Activated naive CD8-positive, alpha-beta T cell treated with anti-CD3 and anti-CD28 coated beads, Interleukin-2, amount 50 U/mL, for 24 hours (primary cell): ENCODE measurements around the gene SLC25A47.
"Not testable (repeated sequence)": the region's sequence is repeated elsewhere in the genome, so short reads cannot be mapped to it uniquely, and the experiment has no call there.

ENCODE experiments used
- ATAC-seq: fragments of 150-1000 bp; cut with Tn5 transposase; one replicate; pipeline ENCODE4 v1.10.0; 2021
- DNase-seq: peaks from one replicate; pipeline ENCODE4 v3.0.0; 2021
- H3K27ac Mint-ChIP-seq: one replicate; pipeline ENCODE4 v1.8.0; 2021; ENCODE audit warnings: mild to moderate bottlenecking, mixed read lengths
- H3K27me3 Mint-ChIP-seq: one replicate; pipeline ENCODE4 v1.8.0; 2021; ENCODE audit warnings: mixed read lengths
- H3K36me3 Mint-ChIP-seq: one replicate; pipeline ENCODE4 v1.8.0; 2021; ENCODE audit warnings: low read depth, mixed read lengths
- H3K4me1 Mint-ChIP-seq: one replicate; pipeline ENCODE4 v1.8.0; 2021; ENCODE audit warnings: mixed read lengths
- H3K4me3 Mint-ChIP-seq: one replicate; pipeline ENCODE4 v1.8.0; 2021; ENCODE audit warnings: mild to moderate bottlenecking, moderate library complexity, mixed read lengths
- H3K9me3 Mint-ChIP-seq: one replicate; pipeline ENCODE4 v1.8.0; 2021; ENCODE audit warnings: mixed read lengths

Gene SLC25A47, protein sequence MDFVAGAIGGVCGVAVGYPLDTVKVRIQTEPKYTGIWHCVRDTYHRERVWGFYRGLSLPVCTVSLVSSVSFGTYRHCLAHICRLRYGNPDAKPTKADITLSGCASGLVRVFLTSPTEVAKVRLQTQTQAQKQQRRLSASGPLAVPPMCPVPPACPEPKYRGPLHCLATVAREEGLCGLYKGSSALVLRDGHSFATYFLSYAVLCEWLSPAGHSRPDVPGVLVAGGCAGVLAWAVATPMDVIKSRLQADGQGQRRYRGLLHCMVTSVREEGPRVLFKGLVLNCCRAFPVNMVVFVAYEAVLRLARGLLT

DNA sequence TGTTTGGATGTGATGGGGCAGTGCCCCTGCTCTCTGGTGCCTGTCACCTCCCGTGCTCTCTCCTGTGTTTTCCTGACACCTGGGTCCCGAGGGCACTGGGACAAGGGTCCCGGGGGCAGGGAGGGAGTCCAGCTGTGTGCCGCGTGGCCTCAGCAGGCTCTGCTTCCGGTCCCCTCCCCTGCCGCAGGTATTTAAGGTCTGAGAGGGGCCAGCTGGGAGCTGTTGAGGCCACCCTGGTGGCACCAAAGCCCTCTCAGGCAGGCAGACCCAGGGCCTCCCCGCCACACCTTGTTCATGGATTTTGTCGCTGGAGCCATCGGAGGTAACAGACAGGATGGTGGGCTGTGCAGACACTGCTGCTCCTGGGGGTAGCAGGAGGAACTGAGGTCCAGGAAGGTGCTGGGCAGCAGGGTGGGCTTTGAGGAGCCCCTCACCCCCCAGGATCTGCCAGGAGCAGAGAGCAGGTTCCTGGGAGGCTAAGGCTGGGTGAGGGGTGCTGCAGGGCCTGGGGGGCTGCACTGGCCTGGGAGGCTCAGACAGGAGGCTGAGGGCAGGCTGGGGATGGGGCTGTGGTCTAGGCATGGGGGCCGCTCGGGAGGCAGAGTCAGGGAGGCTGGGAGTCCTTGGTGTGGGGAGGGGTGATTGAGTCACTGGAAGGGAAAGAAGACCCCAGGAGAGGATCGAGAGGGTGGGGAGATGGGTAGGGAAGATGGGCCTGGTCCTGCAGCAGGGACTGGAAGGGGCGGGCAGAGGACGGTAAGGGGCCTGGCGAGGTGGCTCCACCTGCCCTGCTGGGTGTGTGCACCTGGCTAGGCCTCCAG, at the start of gene SLC25A47:
SLC25A47 (plus strand) TSS at position 219 of the 821 bp plus-strand sequence; CDS start at position 295, 76 bp downstream.
- Mint-ChIP-seq H3K4me1 (no peaks in the 10 kb centered on the region), H3K27me3 (no peaks in the 10 kb centered on the region), H3K36me3 (no peaks in the 10 kb centered on the region), H3K27ac (no peak within 1 kb of the TSS), H3K9me3 (no peaks in the 10 kb centered on the region), H3K4me3 (no peak within 1 kb of the TSS)
- DNase-seq (no peak), ATAC-seq (no peak)

DNA sequence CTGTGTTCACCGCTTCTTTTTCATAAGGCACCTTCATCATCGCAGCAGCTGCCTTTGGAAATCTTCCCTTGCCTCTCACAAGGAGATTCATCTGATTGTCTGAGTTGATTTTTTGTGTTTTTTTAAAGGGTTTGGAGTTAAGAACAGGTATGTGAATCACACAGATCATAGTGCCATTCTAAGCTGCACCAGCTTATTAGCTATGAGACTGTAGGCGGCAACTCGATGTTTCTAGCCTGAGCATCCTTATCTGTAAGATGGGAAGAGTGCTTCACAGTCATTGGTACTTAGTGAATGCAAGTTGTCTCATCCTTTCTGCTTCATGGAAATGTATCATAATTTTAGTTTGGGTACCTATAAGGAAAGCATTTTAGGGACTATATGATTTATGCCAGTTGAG, 48.9 kb upstream of the SLC25A47 start:
- no peak for ATAC-seq
- Mint-ChIP-seq H3K4me3 (no peak overlapping the region), H3K27me3 (no peaks in the 10 kb centered on the region), H3K4me1 (peaks cover 41% of the 10 kb centered on the region), H3K36me3 (peaks cover 40% of the 10 kb centered on the region), H3K27ac (peak overlapping the region; percentile 78), H3K9me3 (no peaks in the 10 kb centered on the region)
- DNase-seq: no peak

DNA sequence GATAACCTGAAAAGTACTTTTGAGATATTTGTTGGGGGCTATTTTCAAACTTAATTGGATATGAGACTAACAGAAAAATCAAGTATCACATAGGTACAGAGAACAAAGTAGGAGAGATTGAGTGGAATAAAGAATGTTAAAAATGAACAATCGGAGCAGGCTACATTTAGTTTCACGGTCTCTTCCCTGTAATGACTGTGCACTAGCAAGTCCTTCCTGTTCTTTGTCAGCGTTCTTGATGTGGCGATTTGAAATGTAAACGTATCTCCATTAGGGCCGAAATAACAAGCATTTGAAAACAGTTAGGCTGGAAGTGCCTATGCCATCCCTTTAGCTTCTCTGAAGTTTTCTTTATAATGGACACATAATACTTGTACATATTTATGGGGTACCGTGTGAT, 47.9 kb upstream of the SLC25A47 start:
- ATAC-seq (no peak), DNase-seq (no peak)
- H3K36me3 Mint-ChIP-seq: peaks cover 44% of the 10 kb centered on the region
- H3K27me3 Mint-ChIP-seq: no peaks in the 10 kb centered on the region
- no peaks in the 10 kb centered on the region for H3K9me3 Mint-ChIP-seq
- peak overlapping the region; percentile 78 for H3K27ac Mint-ChIP-seq
- H3K4me3 Mint-ChIP-seq: no peak overlapping the region
- peaks cover 43% of the 10 kb centered on the region for H3K4me1 Mint-ChIP-seq

DNA sequence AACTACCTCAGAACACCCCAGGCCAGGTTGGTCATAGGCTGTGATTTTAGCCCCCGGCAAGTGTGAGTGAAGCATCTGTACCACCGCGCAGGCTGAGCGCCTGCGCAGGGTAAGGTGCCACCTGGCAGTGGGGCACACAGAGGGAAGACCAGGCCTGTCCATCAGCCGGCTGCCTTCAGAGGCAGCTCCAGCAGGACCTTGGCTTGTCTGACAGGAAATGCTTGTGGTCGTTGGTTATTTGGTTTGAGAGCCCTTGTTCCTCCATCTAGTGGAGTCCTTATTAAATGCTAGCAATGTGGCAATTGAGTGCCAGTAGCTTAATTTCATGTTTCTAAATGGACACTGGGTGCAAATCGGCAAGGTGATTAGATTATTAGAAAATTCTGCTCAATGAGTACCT, 44.4 kb upstream of the SLC25A47 start:
- DNase-seq (no peak), ATAC-seq (no peak)
- no peak overlapping the region for H3K4me3 Mint-ChIP-seq
- H3K27me3 Mint-ChIP-seq: no peaks in the 10 kb centered on the region
- H3K4me1 Mint-ChIP-seq: peaks cover 38% of the 10 kb centered on the region
- peaks cover 42% of the 10 kb centered on the region for H3K36me3 Mint-ChIP-seq
- peak overlapping the region; percentile 43 for H3K27ac Mint-ChIP-seq
- no peaks in the 10 kb centered on the region for H3K9me3 Mint-ChIP-seq

DNA sequence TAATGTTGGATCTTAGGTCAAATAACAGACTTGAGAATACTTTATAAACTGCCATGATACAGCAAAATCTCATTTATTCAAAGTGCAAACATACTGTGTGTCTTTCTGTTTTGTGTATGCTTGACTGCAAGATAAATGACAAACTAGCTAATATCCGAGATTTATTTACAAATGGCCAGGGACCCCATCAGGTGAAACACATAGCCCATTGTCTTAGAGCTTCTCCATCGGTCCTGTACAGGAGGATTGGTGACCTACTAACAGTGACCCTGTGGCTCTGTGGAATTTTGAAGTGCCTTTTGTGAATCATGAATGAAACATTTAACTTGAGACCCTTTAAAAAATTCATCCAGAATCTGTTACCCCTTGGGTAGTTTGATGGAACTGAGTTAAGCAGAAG, 44.0 kb upstream of the SLC25A47 start:
- no peak overlapping the region for H3K4me3 Mint-ChIP-seq
- H3K27me3 Mint-ChIP-seq: no peaks in the 10 kb centered on the region
- DNase-seq: no peak
- H3K36me3 Mint-ChIP-seq: peaks cover 42% of the 10 kb centered on the region
- no peak for ATAC-seq
- H3K27ac Mint-ChIP-seq: peak overlapping the region; percentile 43
- no peaks in the 10 kb centered on the region for H3K9me3 Mint-ChIP-seq
- peaks cover 36% of the 10 kb centered on the region for H3K4me1 Mint-ChIP-seq

DNA sequence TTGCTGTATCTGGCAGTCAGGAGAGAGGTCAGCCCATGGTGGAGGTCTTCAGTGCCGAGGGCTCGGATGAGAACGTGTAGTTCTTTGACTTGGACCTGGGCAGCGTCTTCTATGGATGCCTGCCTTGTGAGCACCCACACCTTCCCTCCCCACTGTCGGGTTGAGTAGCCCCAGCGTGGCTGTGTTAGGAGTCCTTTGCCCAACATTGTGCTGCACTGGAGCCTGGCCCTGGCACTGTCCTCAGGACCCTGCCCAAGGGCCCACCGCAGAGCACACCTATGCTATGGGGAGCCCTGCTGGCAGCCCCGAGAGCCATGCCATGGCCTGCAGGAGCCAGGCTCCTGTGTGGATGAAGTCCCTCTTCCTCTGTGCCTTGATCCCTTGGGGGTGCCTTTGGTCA, 43.6 kb upstream of the SLC25A47 start:
- Mint-ChIP-seq H3K27me3 (no peaks in the 10 kb centered on the region), H3K4me3 (no peak overlapping the region), H3K36me3 (peaks cover 37% of the 10 kb centered on the region), H3K9me3 (no peaks in the 10 kb centered on the region), H3K27ac (peak overlapping the region; percentile 0), H3K4me1 (peaks cover 35% of the 10 kb centered on the region)
- no peak for ATAC-seq
- no peak for DNase-seq

DNA sequence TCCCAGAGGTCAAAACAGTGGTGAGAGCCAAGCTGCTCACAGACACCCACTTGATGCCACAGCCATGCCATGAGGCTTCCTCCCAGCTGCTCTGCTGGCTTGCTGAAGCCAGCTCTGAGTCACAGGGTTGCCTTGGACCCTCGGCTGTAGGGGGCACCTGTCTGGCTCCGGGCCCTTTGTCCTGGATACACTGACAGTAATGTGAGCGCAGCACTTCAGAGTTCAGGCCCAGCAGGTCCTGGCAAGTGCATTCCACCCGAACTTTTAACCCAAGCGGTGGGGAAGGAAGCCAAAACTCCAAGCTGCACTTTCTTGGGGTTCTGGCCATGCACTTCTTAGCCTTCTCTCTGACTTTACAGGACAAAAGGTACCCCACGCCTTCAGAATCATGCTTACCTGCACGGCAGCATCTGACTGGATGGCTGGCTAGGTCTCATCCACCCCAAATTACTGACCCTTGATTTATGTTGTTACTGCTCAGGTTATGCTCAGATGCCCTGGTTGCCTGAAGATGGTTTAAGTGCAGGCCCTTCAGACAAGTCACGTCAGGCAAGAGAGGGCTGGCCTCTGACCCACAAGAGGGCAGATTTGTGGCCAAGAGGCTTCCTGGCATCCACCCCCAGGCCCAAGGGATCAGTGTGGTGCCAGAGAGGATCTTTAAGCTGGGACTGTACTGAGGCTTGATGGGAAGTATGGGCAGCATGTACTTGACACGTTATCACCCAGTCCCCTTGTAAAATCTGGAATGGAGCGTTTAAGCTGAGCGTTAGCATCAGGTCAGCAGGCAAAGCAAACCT, 41.7 kb upstream of the SLC25A47 start:
- no peak for DNase-seq
- Mint-ChIP-seq H3K4me3 (no peak overlapping the region), H3K27ac (peak overlapping the region; percentile 72)

DNA sequence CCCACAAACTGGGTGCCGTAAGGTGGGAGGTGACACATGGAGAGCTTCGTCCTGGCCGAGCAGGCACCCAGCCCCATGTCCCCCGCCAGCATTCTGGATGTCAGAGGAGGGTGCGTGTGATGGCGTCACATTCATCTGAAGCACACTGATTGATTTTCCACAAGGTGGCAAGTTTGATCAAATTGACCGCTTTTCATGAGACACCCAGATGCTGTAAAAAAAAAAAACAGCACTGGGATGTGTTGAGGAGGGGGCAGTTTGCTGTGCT, 41.1 kb upstream of the SLC25A47 start:
- peaks cover 16% of the 10 kb centered on the region for H3K36me3 Mint-ChIP-seq
- H3K4me3 Mint-ChIP-seq: no peak overlapping the region
- peak overlapping the region; percentile 72 for H3K27ac Mint-ChIP-seq
- no peaks in the 10 kb centered on the region for H3K27me3 Mint-ChIP-seq
- no peaks in the 10 kb centered on the region for H3K9me3 Mint-ChIP-seq
- H3K4me1 Mint-ChIP-seq: peaks cover 26% of the 10 kb centered on the region
- DNase-seq: no peak
- no peak for ATAC-seq

More for the DNA sequence above, 41.7 kb upstream of the SLC25A47 start:
- Mint-ChIP-seq H3K36me3 (peaks cover 18% of the 10 kb centered on the region), H3K27me3 (no peaks in the 10 kb centered on the region), H3K9me3 (no peaks in the 10 kb centered on the region), H3K4me1 (peaks cover 26% of the 10 kb centered on the region)
- no peak for ATAC-seq

DNA sequence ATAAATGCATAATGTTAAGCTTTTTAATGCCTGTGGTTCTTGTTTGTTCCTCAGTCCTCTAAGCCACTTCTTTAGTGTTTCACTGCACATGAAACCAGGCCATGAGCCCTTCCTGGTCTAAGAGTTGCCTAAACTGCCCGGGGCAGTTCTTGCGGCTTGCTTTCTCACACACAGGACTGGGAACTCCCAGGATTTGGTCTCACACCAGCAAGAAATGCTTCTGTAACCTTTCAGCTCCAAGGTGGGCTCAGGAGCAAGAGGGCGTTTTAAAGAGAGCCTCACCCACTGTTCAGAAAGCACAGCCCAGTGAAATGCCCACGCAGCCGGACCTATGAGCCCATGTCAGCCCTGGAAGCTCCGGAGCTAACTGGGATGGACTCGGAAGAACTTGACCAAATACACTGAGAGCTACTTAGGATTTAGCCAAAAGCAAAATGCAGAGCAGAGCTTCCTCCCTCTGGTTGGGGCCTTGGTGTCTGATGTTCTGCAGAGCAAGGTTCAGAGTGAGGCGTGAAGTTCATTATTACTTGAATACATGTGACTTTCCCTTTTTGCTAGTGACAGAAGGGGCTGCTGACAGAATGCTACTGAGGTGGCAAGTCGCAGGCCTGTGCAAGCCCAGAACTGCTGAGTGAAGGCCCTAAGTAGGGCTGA, 40.2 kb upstream of the SLC25A47 start:
- no peak overlapping the region for H3K27ac Mint-ChIP-seq

DNA sequence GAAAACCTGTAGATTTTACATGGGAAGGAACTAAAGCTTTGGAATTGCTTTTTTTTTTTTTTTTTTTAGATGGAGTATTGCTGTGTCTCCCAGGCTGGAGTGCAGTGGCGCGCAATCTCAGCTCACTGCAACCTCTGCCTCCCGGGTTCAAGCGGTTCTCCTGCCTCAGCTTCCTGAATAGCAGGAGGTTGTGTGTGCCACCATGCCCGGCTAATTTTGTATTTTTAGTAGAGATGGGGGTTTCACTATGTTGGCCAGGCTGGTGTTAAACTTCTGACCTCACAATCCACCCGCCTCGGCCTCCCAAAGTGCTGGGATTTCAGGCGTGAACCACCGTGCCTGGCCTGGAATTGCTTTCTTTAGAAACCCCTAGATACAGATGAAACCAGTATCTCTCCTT, 39.7 kb upstream of the SLC25A47 start:
- not testable (repeated sequence) for H3K27me3 Mint-ChIP-seq, H3K4me3 Mint-ChIP-seq, DNase-seq, H3K9me3 Mint-ChIP-seq, ATAC-seq, H3K27ac Mint-ChIP-seq
- Mint-ChIP-seq H3K36me3 (peaks cover 11% of the 10 kb centered on the region), H3K4me1 (peaks cover 19% of the 10 kb centered on the region)

More for the DNA sequence above, 40.2 kb upstream of the SLC25A47 start:
- H3K27me3 Mint-ChIP-seq: no peaks in the 10 kb centered on the region
- H3K4me3 Mint-ChIP-seq: no peak overlapping the region
- no peak for ATAC-seq
- H3K4me1 Mint-ChIP-seq: peaks cover 21% of the 10 kb centered on the region
- DNase-seq: no peak
- H3K36me3 Mint-ChIP-seq: peaks cover 11% of the 10 kb centered on the region
- H3K9me3 Mint-ChIP-seq: no peaks in the 10 kb centered on the region

DNA sequence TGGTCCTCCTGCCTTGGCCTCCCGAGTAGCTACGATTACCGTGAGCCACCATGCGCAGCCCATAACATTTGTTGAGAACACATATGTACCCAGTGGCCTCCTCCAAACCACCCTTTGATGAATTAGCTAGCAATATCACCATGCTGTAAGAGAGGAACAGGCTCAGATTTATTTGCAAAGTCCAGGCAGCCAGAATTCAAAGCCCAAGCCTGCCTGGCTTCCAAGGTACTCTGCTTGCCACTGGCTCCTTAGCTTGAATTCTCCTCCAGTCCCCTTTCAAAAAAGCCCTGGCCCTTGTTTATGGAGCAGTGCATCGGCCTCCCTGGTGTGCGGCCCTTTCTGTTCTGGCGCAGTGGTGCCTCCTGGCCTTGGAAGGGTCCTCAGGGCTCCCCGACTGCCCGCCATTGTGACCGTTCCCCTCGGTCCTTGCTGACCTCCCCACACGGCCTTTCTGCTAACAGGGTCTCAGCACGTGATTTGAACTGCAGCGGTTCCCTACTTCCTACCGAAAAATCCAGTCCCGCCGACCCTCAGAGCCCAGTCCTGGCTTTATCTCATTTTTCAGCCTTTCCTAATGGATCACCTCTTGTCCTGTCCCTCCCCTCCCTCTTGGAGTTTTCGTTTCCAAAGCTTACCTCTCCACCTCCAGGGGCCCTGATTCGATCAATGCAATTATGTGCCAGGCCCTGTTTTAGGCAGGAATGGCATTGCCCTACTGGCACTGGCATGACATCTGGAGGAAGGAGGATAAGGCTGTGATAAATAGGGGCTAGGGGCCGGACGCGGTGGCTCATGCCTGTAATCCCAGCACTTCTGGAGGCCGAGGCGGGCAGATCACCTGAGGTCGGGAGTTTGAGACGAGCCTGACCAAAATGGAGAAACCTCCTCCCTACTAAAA, 38.9 kb upstream of the SLC25A47 start:
- H3K4me1 Mint-ChIP-seq: peaks cover 12% of the 10 kb centered on the region
- no peaks in the 10 kb centered on the region for H3K27me3 Mint-ChIP-seq
- ATAC-seq (no peak), DNase-seq (no peak)
- no peaks in the 10 kb centered on the region for H3K9me3 Mint-ChIP-seq
- peak overlapping the region; percentile 57 for H3K27ac Mint-ChIP-seq
- H3K4me3 Mint-ChIP-seq: peak overlapping the region; percentile 32
- peaks cover 11% of the 10 kb centered on the region for H3K36me3 Mint-ChIP-seq

DNA sequence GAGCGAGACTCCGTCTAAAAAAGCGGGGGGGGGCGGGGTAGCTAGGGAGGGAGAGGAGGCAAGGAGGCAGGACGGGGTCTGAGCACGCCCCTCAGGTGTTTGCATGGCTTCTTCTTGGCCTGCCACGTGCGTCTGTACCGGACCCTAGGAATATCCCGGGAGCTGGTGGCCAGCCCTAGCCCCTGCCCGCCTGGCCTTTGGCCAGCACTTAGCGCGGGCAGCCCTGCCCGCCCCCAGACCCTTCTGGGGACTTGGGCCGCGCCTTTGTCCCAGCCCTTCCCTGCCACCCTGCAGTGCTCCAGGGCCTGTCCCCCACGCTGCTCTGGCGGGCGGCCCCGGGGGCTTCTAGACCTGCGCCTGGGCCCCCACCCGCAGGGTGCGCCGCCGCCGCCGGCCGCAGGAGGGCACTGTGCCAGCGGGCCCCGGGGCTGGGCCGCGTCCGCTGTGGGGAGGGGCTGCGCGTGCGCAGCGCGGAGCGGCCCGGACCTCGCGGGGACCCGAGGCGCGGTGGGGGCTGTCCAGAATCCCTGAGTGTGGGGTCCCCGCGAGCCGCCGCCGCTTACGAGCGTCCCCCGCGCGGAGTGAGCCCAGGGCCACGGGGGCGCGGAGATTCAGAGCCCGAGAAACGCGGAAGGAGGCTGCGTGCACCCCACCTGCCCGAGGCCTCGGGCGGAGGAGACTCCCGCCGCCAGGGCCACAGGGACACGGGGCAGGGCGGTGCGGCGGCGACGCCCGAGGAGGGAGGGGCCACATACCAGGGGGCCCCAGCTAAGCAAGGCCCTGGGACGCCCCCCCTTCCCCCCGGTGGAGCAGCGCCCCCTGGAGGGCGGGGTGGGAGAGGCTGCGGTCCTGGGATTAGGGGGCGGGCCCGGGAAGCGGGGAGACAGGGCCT, 37.9 kb upstream of the SLC25A47 start:
- Mint-ChIP-seq H3K27ac (no peak overlapping the region), H3K4me1 (peaks cover 10% of the 10 kb centered on the region), H3K27me3 (no peaks in the 10 kb centered on the region), H3K4me3 (peak overlapping the region; percentile 75), H3K36me3 (peaks cover 6% of the 10 kb centered on the region), H3K9me3 (no peaks in the 10 kb centered on the region)
- DNase-seq (peak; percentile 88), ATAC-seq (peak; percentile 90)

DNA sequence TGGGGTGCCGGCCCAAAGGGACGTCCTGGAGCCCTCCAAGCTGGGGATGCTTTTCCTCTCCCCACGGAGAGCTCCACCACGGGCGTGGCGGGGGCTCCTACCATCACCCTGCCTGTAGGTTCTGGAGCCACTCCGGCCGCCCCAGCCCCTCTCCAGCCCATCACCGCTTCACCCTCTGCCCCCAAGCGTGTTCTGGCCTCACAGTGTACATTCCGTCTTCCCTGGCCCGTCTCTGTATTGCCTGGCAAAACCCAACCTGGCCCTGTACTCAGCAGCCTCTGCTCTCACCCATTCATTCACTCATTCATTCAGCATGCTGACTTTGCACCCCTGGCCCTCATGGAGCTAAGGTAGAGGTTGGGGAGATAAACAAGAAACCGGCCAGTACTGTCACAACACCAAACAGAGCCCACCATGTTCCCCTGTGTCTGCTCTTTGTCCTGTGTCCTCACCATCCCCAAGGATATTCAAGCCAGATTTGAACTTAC, 37.2 kb upstream of the SLC25A47 start:
- no peak for ATAC-seq
- peak overlapping the region; percentile 74 for H3K27ac Mint-ChIP-seq
- no peaks in the 10 kb centered on the region for H3K9me3 Mint-ChIP-seq
- no peak for DNase-seq
- H3K4me3 Mint-ChIP-seq: peak overlapping the region; percentile 75
- H3K27me3 Mint-ChIP-seq: no peaks in the 10 kb centered on the region
- H3K36me3 Mint-ChIP-seq: peaks cover 2% of the 10 kb centered on the region
- peaks cover 8% of the 10 kb centered on the region for H3K4me1 Mint-ChIP-seq
